ENCODE data around the gene DHRS4.

The DHRS4 gene

GRCh38 chr14:23929822-23930294 is 23.7 kb upstream of the DHRS4 start:
- Histone ChIP-seq H3K27me3 (ENCODE audit: control insufficient read depth in 2 of 2, insufficient read depth in 2 of 2, low read length in 2 of 2) (no peaks in the 10 kb centered on the region), H3K9me3 (ENCODE audit: control insufficient read depth in 2 of 2, low read length in 2 of 2) (no peaks in the 10 kb centered on the region), H3K4me3 (ENCODE audit: low read length in 2 of 2) (no peak overlapping the region), H3K4me1 (ENCODE audit: control insufficient read depth in 2 of 2, insufficient read depth in 2 of 2, low read length in 2 of 2) (no peaks in the 10 kb centered on the region), H3K27ac (ENCODE audit: low read depth in 2 of 2, low read length in 2 of 2) (no peak overlapping the region), H3K9ac (ENCODE audit: low read depth in 1 of 2, low read length in 2 of 2) (no peak overlapping the region), H3K36me3 (ENCODE audit: control insufficient read depth in 2 of 2, insufficient read depth in 2 of 2, low read length in 2 of 2) (no peaks in the 10 kb centered on the region)

GRCh38 chr14:23930742-23931141 is 22.8 kb upstream of the DHRS4 start:
- no peak overlapping the region for H3K4me3 ChIP-seq (ENCODE audit: low read length in 2 of 2)
- no peaks in the 10 kb centered on the region for H3K27me3 ChIP-seq (ENCODE audit: control insufficient read depth in 2 of 2, insufficient read depth in 2 of 2, low read length in 2 of 2)
- no peaks in the 10 kb centered on the region for H3K4me1 ChIP-seq (ENCODE audit: control insufficient read depth in 2 of 2, insufficient read depth in 2 of 2, low read length in 2 of 2)
- no peaks in the 10 kb centered on the region for H3K36me3 ChIP-seq (ENCODE audit: control insufficient read depth in 2 of 2, insufficient read depth in 2 of 2, low read length in 2 of 2)
- H3K9me3 ChIP-seq (ENCODE audit: control insufficient read depth in 2 of 2, low read length in 2 of 2) = no peaks in the 10 kb centered on the region
- H3K9ac ChIP-seq (ENCODE audit: low read depth in 1 of 2, low read length in 2 of 2) = no peak overlapping the region
- no peak overlapping the region for H3K27ac ChIP-seq (ENCODE audit: low read depth in 2 of 2, low read length in 2 of 2)

- no peak overlapping the region for H3K27ac ChIP-seq (ENCODE audit: low read depth in 2 of 2, low read length in 2 of 2)
- H3K27me3 ChIP-seq (ENCODE audit: control insufficient read depth in 2 of 2, insufficient read depth in 2 of 2, low read length in 2 of 2) = no peaks in the 10 kb centered on the region
- H3K9ac ChIP-seq (ENCODE audit: low read depth in 1 of 2, low read length in 2 of 2) = no peak overlapping the region
- H3K4me3 ChIP-seq (ENCODE audit: low read length in 2 of 2) = no peak overlapping the region
- no peaks in the 10 kb centered on the region for H3K9me3 ChIP-seq (ENCODE audit: control insufficient read depth in 2 of 2, low read length in 2 of 2)
- H3K4me1 ChIP-seq (ENCODE audit: control insufficient read depth in 2 of 2, insufficient read depth in 2 of 2, low read length in 2 of 2) = peaks cover 0 to 4% of the 10 kb centered on the region in 2 donors
- H3K36me3 ChIP-seq (ENCODE audit: control insufficient read depth in 2 of 2, insufficient read depth in 2 of 2, low read length in 2 of 2) = no peaks in the 10 kb centered on the region
These were observed 21.8 kb upstream of the DHRS4 start for GRCh38 chr14:23931721-23932289.

GRCh38 chr14:23932639-23933038 is 20.9 kb upstream of the DHRS4 start:
- Histone ChIP-seq H3K27ac (ENCODE audit: low read depth in 2 of 2, low read length in 2 of 2) (no peak overlapping the region), H3K4me1 (ENCODE audit: control insufficient read depth in 2 of 2, insufficient read depth in 2 of 2, low read length in 2 of 2) (peaks cover 0 to 4% of the 10 kb centered on the region in 2 donors), H3K36me3 (ENCODE audit: control insufficient read depth in 2 of 2, insufficient read depth in 2 of 2, low read length in 2 of 2) (no peaks in the 10 kb centered on the region), H3K27me3 (ENCODE audit: control insufficient read depth in 2 of 2, insufficient read depth in 2 of 2, low read length in 2 of 2) (no peaks in the 10 kb centered on the region), H3K9me3 (ENCODE audit: control insufficient read depth in 2 of 2, low read length in 2 of 2) (no peaks in the 10 kb centered on the region), H3K4me3 (ENCODE audit: low read length in 2 of 2) (no peak overlapping the region), H3K9ac (ENCODE audit: low read depth in 1 of 2, low read length in 2 of 2) (no peak overlapping the region)

GRCh38 chr14:23933108-23933741 is 20.3 kb upstream of the DHRS4 start:
- Histone ChIP-seq H3K27ac (ENCODE audit: low read depth in 2 of 2, low read length in 2 of 2) (no peak overlapping the region), H3K4me3 (ENCODE audit: low read length in 2 of 2) (no peak overlapping the region), H3K36me3 (ENCODE audit: control insufficient read depth in 2 of 2, insufficient read depth in 2 of 2, low read length in 2 of 2) (no peaks in the 10 kb centered on the region), H3K4me1 (ENCODE audit: control insufficient read depth in 2 of 2, insufficient read depth in 2 of 2, low read length in 2 of 2) (peaks cover 0 to 4% of the 10 kb centered on the region in 2 donors), H3K9me3 (ENCODE audit: control insufficient read depth in 2 of 2, low read length in 2 of 2) (no peaks in the 10 kb centered on the region), H3K27me3 (ENCODE audit: control insufficient read depth in 2 of 2, insufficient read depth in 2 of 2, low read length in 2 of 2) (no peaks in the 10 kb centered on the region), H3K9ac (ENCODE audit: low read depth in 1 of 2, low read length in 2 of 2) (no peak overlapping the region)

- no peak overlapping the region for H3K4me3 ChIP-seq (ENCODE audit: low read length in 2 of 2)
- H3K9me3 ChIP-seq (ENCODE audit: control insufficient read depth in 2 of 2, low read length in 2 of 2) = no peaks in the 10 kb centered on the region
- H3K9ac ChIP-seq (ENCODE audit: low read depth in 1 of 2, low read length in 2 of 2) = no peak overlapping the region
- peaks cover 0 to 4% of the 10 kb centered on the region in 2 donors for H3K4me1 ChIP-seq (ENCODE audit: control insufficient read depth in 2 of 2, insufficient read depth in 2 of 2, low read length in 2 of 2)
- no peaks in the 10 kb centered on the region for H3K36me3 ChIP-seq (ENCODE audit: control insufficient read depth in 2 of 2, insufficient read depth in 2 of 2, low read length in 2 of 2)
- H3K27me3 ChIP-seq (ENCODE audit: control insufficient read depth in 2 of 2, insufficient read depth in 2 of 2, low read length in 2 of 2) = no peaks in the 10 kb centered on the region
- no peak overlapping the region for H3K27ac ChIP-seq (ENCODE audit: low read depth in 2 of 2, low read length in 2 of 2)
These were observed 19.8 kb upstream of the DHRS4 start for GRCh38 chr14:23933742-23934128.

- no peaks in the 10 kb centered on the region for H3K9me3 ChIP-seq (ENCODE audit: control insufficient read depth in 2 of 2, low read length in 2 of 2)
- no peak overlapping the region for H3K9ac ChIP-seq (ENCODE audit: low read depth in 1 of 2, low read length in 2 of 2)
- no peaks in the 10 kb centered on the region for H3K27me3 ChIP-seq (ENCODE audit: control insufficient read depth in 2 of 2, insufficient read depth in 2 of 2, low read length in 2 of 2)
- H3K4me3 ChIP-seq (ENCODE audit: low read length in 2 of 2) = no peak overlapping the region
- H3K36me3 ChIP-seq (ENCODE audit: control insufficient read depth in 2 of 2, insufficient read depth in 2 of 2, low read length in 2 of 2) = peaks cover 0 to 4% of the 10 kb centered on the region in 2 donors
- peaks cover 0 to 4% of the 10 kb centered on the region in 2 donors for H3K4me1 ChIP-seq (ENCODE audit: control insufficient read depth in 2 of 2, insufficient read depth in 2 of 2, low read length in 2 of 2)
- H3K27ac ChIP-seq (ENCODE audit: low read depth in 2 of 2, low read length in 2 of 2) = no peak overlapping the region
These were observed 18.4 kb upstream of the DHRS4 start for GRCh38 chr14:23935158-23935557.

GRCh38 chr14:23936084-23936829 is 17.3 kb upstream of the DHRS4 start:
- Histone ChIP-seq H3K9ac (ENCODE audit: low read depth in 1 of 2, low read length in 2 of 2) (no peak overlapping the region), H3K27me3 (ENCODE audit: control insufficient read depth in 2 of 2, insufficient read depth in 2 of 2, low read length in 2 of 2) (no peaks in the 10 kb centered on the region), H3K4me3 (ENCODE audit: low read length in 2 of 2) (no peak overlapping the region), H3K36me3 (ENCODE audit: control insufficient read depth in 2 of 2, insufficient read depth in 2 of 2, low read length in 2 of 2) (peaks cover 4 to 5% of the 10 kb centered on the region in 2 donors), H3K4me1 (ENCODE audit: control insufficient read depth in 2 of 2, insufficient read depth in 2 of 2, low read length in 2 of 2) (peaks cover 0 to 4% of the 10 kb centered on the region in 2 donors), H3K27ac (ENCODE audit: low read depth in 2 of 2, low read length in 2 of 2) (no peak overlapping the region), H3K9me3 (ENCODE audit: control insufficient read depth in 2 of 2, low read length in 2 of 2) (no peaks in the 10 kb centered on the region)

- peaks cover 4 to 5% of the 10 kb centered on the region in 2 donors for H3K36me3 ChIP-seq (ENCODE audit: control insufficient read depth in 2 of 2, insufficient read depth in 2 of 2, low read length in 2 of 2)
- H3K27me3 ChIP-seq (ENCODE audit: control insufficient read depth in 2 of 2, insufficient read depth in 2 of 2, low read length in 2 of 2) = no peaks in the 10 kb centered on the region
- H3K27ac ChIP-seq (ENCODE audit: low read depth in 2 of 2, low read length in 2 of 2) = no peak overlapping the region
- no peak overlapping the region for H3K4me3 ChIP-seq (ENCODE audit: low read length in 2 of 2)
- no peak overlapping the region for H3K9ac ChIP-seq (ENCODE audit: low read depth in 1 of 2, low read length in 2 of 2)
- no peaks in the 10 kb centered on the region for H3K9me3 ChIP-seq (ENCODE audit: control insufficient read depth in 2 of 2, low read length in 2 of 2)
- peaks cover 0 to 4% of the 10 kb centered on the region in 2 donors for H3K4me1 ChIP-seq (ENCODE audit: control insufficient read depth in 2 of 2, insufficient read depth in 2 of 2, low read length in 2 of 2)
These were observed 16.4 kb upstream of the DHRS4 start for GRCh38 chr14:23937203-23937602.

- no peaks in the 10 kb centered on the region for H3K9me3 ChIP-seq (ENCODE audit: control insufficient read depth in 2 of 2, low read length in 2 of 2)
- peaks cover 0 to 4% of the 10 kb centered on the region in 2 donors for H3K4me1 ChIP-seq (ENCODE audit: control insufficient read depth in 2 of 2, insufficient read depth in 2 of 2, low read length in 2 of 2)
- H3K27me3 ChIP-seq (ENCODE audit: control insufficient read depth in 2 of 2, insufficient read depth in 2 of 2, low read length in 2 of 2) = no peaks in the 10 kb centered on the region
- H3K4me3 ChIP-seq (ENCODE audit: low read length in 2 of 2) = no peak overlapping the region
- peaks cover 4 to 5% of the 10 kb centered on the region in 2 donors for H3K36me3 ChIP-seq (ENCODE audit: control insufficient read depth in 2 of 2, insufficient read depth in 2 of 2, low read length in 2 of 2)
- no peak overlapping the region for H3K27ac ChIP-seq (ENCODE audit: low read depth in 2 of 2, low read length in 2 of 2)
- no peak overlapping the region for H3K9ac ChIP-seq (ENCODE audit: low read depth in 1 of 2, low read length in 2 of 2)
These were observed 14.7 kb upstream of the DHRS4 start for GRCh38 chr14:23938823-23939222.
